ENCODE measurements around the gene ADCY5. TPM values are rescaled to one million over a fixed set of nuclear protein-coding genes. Genes with fewer than 3 reads are reported as not detected.

Gene ADCY5
- total RNA-seq, 1 donor: not detected

GRCh38 chr3:123348471-123349200 is 100.3 kb downstream of the ADCY5 start:
- Histone ChIP-seq H3K27me3 (ENCODE audit: insufficient read depth, low read length) (no peaks in the 10 kb centered on the region), H3K4me3 (ENCODE audit: low read length) (no peak overlapping the region), H3K4me1 (ENCODE audit: insufficient read depth, low read length) (no peaks in the 10 kb centered on the region), H3K9me3 (ENCODE audit: low read depth, low read length) (no peaks in the 10 kb centered on the region)

- H3K9me3 ChIP-seq (ENCODE audit: low read depth, low read length): no peaks in the 10 kb centered on the region
- H3K4me3 ChIP-seq (ENCODE audit: low read length): no peak overlapping the region
- H3K27me3 ChIP-seq (ENCODE audit: insufficient read depth, low read length): no peaks in the 10 kb centered on the region
- H3K4me1 ChIP-seq (ENCODE audit: insufficient read depth, low read length): no peaks in the 10 kb centered on the region
Measured at GRCh38 chr3:123347691-123348264, 101.1 kb downstream of the ADCY5 start.

- Histone ChIP-seq H3K4me1 (ENCODE audit: insufficient read depth, low read length) (no peaks in the 10 kb centered on the region), H3K9me3 (ENCODE audit: low read depth, low read length) (no peaks in the 10 kb centered on the region), H3K4me3 (ENCODE audit: low read length) (no peak overlapping the region), H3K27me3 (ENCODE audit: insufficient read depth, low read length) (no peaks in the 10 kb centered on the region)
Measured at GRCh38 chr3:123347205-123347604, 101.7 kb downstream of the ADCY5 start.

- Histone ChIP-seq H3K4me1 (ENCODE audit: insufficient read depth, low read length) (no peaks in the 10 kb centered on the region), H3K27me3 (ENCODE audit: insufficient read depth, low read length) (no peaks in the 10 kb centered on the region), H3K4me3 (ENCODE audit: low read length) (no peak overlapping the region), H3K9me3 (ENCODE audit: low read depth, low read length) (no peaks in the 10 kb centered on the region)
Measured at GRCh38 chr3:123346021-123346420, 102.9 kb downstream of the ADCY5 start.

- H3K4me3 ChIP-seq (ENCODE audit: low read length): no peak overlapping the region
Measured at GRCh38 chr3:123344907-123345594, 103.8 kb downstream of the ADCY5 start.

GRCh38 chr3:123344175-123344906 is 104.5 kb downstream of the ADCY5 start:
- H3K27me3 ChIP-seq (ENCODE audit: insufficient read depth, low read length): no peaks in the 10 kb centered on the region
- H3K9me3 ChIP-seq (ENCODE audit: low read depth, low read length): no peaks in the 10 kb centered on the region
- H3K4me1 ChIP-seq (ENCODE audit: insufficient read depth, low read length): no peaks in the 10 kb centered on the region
- H3K4me3 ChIP-seq (ENCODE audit: low read length): no peak overlapping the region

More at GRCh38 chr3:123344907-123345594, 103.8 kb downstream of the ADCY5 start:
- H3K27me3 ChIP-seq (ENCODE audit: insufficient read depth, low read length): no peaks in the 10 kb centered on the region
- H3K4me1 ChIP-seq (ENCODE audit: insufficient read depth, low read length): no peaks in the 10 kb centered on the region
- H3K9me3 ChIP-seq (ENCODE audit: low read depth, low read length): no peaks in the 10 kb centered on the region

- Histone ChIP-seq H3K27me3 (ENCODE audit: insufficient read depth, low read length) (no peaks in the 10 kb centered on the region), H3K4me1 (ENCODE audit: insufficient read depth, low read length) (no peaks in the 10 kb centered on the region), H3K4me3 (ENCODE audit: low read length) (no peak overlapping the region), H3K9me3 (ENCODE audit: low read depth, low read length) (no peaks in the 10 kb centered on the region)
Measured at GRCh38 chr3:123343296-123344174, 105.4 kb downstream of the ADCY5 start.

- Histone ChIP-seq H3K4me1 (ENCODE audit: insufficient read depth, low read length) (no peaks in the 10 kb centered on the region), H3K27me3 (ENCODE audit: insufficient read depth, low read length) (no peaks in the 10 kb centered on the region), H3K4me3 (ENCODE audit: low read length) (no peak overlapping the region), H3K9me3 (ENCODE audit: low read depth, low read length) (no peaks in the 10 kb centered on the region)
Measured at GRCh38 chr3:123342631-123343080, 106.2 kb downstream of the ADCY5 start.

- Histone ChIP-seq H3K4me1 (ENCODE audit: insufficient read depth, low read length) (no peaks in the 10 kb centered on the region), H3K9me3 (ENCODE audit: low read depth, low read length) (no peaks in the 10 kb centered on the region), H3K4me3 (ENCODE audit: low read length) (no peak overlapping the region), H3K27me3 (ENCODE audit: insufficient read depth, low read length) (no peaks in the 10 kb centered on the region)
Measured at GRCh38 chr3:123341871-123342630, 106.8 kb downstream of the ADCY5 start.

GRCh38 chr3:123340336-123340735 is 108.6 kb downstream of the ADCY5 start:
- H3K4me1 ChIP-seq (ENCODE audit: insufficient read depth, low read length): no peaks in the 10 kb centered on the region
- no peaks in the 10 kb centered on the region for H3K9me3 ChIP-seq (ENCODE audit: low read depth, low read length)
- H3K4me3 ChIP-seq (ENCODE audit: low read length): no peak overlapping the region
- H3K27me3 ChIP-seq (ENCODE audit: insufficient read depth, low read length): no peaks in the 10 kb centered on the region

GRCh38 chr3:123339302-123339701 is 109.6 kb downstream of the ADCY5 start:
- H3K27me3 ChIP-seq (ENCODE audit: insufficient read depth, low read length): no peaks in the 10 kb centered on the region
- no peaks in the 10 kb centered on the region for H3K4me1 ChIP-seq (ENCODE audit: insufficient read depth, low read length)
- H3K4me3 ChIP-seq (ENCODE audit: low read length): no peak overlapping the region
- no peaks in the 10 kb centered on the region for H3K9me3 ChIP-seq (ENCODE audit: low read depth, low read length)

GRCh38 chr3:123338620-123339061 is 110.2 kb downstream of the ADCY5 start:
- H3K4me3 ChIP-seq (ENCODE audit: low read length): no peak overlapping the region
- H3K4me1 ChIP-seq (ENCODE audit: insufficient read depth, low read length): no peaks in the 10 kb centered on the region
- no peaks in the 10 kb centered on the region for H3K9me3 ChIP-seq (ENCODE audit: low read depth, low read length)
- no peaks in the 10 kb centered on the region for H3K27me3 ChIP-seq (ENCODE audit: insufficient read depth, low read length)

- no peaks in the 10 kb centered on the region for H3K4me1 ChIP-seq (ENCODE audit: insufficient read depth, low read length)
- no peaks in the 10 kb centered on the region for H3K27me3 ChIP-seq (ENCODE audit: insufficient read depth, low read length)
- no peaks in the 10 kb centered on the region for H3K9me3 ChIP-seq (ENCODE audit: low read depth, low read length)
- H3K4me3 ChIP-seq (ENCODE audit: low read length): no peak overlapping the region
Measured at GRCh38 chr3:123337948-123338619, 110.8 kb downstream of the ADCY5 start.

All from mononuclear cell (primary cell).